ENCODE results near the gene SLC43A1. TPM values are rescaled to one million over a fixed set of nuclear protein-coding genes. Genes with fewer than 3 reads are reported as not detected.

The SLC43A1 gene
- polyA plus RNA-seq, 3 donors, result 5.4 to 6.2 (median 5.8) TPM

DNA sequence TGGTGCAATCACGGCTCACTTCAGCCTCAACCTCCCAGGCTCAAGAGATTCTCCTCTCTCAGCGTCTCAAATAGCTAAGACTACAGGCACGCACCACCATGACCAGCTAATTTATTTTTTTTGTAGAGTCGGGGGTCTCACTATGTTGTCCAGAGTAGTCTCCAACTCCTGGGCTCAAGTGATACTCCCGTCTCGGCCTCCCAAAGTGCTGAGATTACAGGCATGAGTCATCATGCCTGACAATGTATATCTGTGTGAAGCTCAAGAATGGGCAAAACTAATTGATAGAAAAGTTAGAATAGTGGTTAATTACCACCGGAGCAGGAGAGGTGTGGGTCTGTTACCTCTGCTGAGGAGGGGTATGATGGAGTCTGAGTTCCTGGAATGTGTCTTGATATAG is 79.5 kb downstream of the SLC43A1 start:
- no peak overlapping the region for H3K4me3 Mint-ChIP-seq
- H3K4me2 ChIP-seq (replicated peaks; ENCODE audit: extremely low read depth, low read length, poor library complexity, severe bottlenecking), result no peak overlapping the region
- no peak overlapping the region for H2AFZ ChIP-seq (ENCODE audit: insufficient read depth, low read depth, low read length, poor library complexity, severe bottlenecking)
- H3K36me3 ChIP-seq (replicated peaks in 1 of 2; ENCODE audit: control insufficient read depth in 1 of 2, insufficient read depth in 2 of 2, low read length in 2 of 2), result no peaks in the 10 kb centered on the region
- TF ChIP-seq, protein P1, sequence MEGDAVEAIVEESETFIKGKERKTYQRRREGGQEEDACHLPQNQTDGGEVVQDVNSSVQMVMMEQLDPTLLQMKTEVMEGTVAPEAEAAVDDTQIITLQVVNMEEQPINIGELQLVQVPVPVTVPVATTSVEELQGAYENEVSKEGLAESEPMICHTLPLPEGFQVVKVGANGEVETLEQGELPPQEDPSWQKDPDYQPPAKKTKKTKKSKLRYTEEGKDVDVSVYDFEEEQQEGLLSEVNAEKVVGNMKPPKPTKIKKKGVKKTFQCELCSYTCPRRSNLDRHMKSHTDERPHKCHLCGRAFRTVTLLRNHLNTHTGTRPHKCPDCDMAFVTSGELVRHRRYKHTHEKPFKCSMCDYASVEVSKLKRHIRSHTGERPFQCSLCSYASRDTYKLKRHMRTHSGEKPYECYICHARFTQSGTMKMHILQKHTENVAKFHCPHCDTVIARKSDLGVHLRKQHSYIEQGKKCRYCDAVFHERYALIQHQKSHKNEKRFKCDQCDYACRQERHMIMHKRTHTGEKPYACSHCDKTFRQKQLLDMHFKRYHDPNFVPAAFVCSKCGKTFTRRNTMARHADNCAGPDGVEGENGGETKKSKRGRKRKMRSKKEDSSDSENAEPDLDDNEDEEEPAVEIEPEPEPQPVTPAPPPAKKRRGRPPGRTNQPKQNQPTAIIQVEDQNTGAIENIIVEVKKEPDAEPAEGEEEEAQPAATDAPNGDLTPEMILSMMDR (IDR thresholded peaks at IDR 0.05), result no peak
- H3K79me2 ChIP-seq (ENCODE audit: insufficient read depth, low read length), result no peaks in the 10 kb centered on the region
- no peaks in the 10 kb centered on the region for H3K9me3 ChIP-seq (replicated peaks in 1 of 2; ENCODE audit: control insufficient read depth in 1 of 2, insufficient read depth in 1 of 2, low read length in 2 of 2)
- H3K27ac ChIP-seq (ENCODE audit: low read depth in 1 of 2, low read length in 2 of 2), result no peak overlapping the region
- no peaks in the 10 kb centered on the region for H3K36me3 Mint-ChIP-seq
- no peaks in the 10 kb centered on the region for H4K20me1 ChIP-seq (ENCODE audit: insufficient read depth, low read length)
- no peak for DNase-seq
- peaks cover 44 to 46% of the 10 kb centered on the region in 2 donors for H3K4me1 ChIP-seq (ENCODE audit: control insufficient read depth in 1 of 2, insufficient read depth in 2 of 2, low read length in 2 of 2)
- no peak overlapping the region for H3K9ac ChIP-seq (ENCODE audit: insufficient read depth, low read length, poor library complexity, severe bottlenecking)
- intact Hi-C loops (cut with micrococcal nuclease), result no loop called here
- 100% methylated on average over 6 of the region's 7 CpGs for WGBS (ENCODE audit: insufficient coverage)
- peaks cover 0 to 5% (median 0%) of the 10 kb centered on the region in 7 donors for H3K9me3 Mint-ChIP-seq
- H3K4me1 Mint-ChIP-seq, result peaks cover 46% of the 10 kb centered on the region
- H3K27me3 ChIP-seq (ENCODE audit: control insufficient read depth in 2 of 2, insufficient read depth in 2 of 2, low read length in 2 of 2), result no peaks in the 10 kb centered on the region
- H3K4me3 ChIP-seq (replicated peaks in 1 of 3; ENCODE audit: low read depth in 2 of 3, low read length in 3 of 3), result no peak overlapping the region
- peak overlapping the region in 2 of 7 donors; percentile 18 to 25 for H3K27ac Mint-ChIP-seq
- peaks cover 0 to 5% (median 5%) of the 10 kb centered on the region in 3 donors for H3K27me3 Mint-ChIP-seq (ENCODE audit: low read depth in 3 of 3)

DNA sequence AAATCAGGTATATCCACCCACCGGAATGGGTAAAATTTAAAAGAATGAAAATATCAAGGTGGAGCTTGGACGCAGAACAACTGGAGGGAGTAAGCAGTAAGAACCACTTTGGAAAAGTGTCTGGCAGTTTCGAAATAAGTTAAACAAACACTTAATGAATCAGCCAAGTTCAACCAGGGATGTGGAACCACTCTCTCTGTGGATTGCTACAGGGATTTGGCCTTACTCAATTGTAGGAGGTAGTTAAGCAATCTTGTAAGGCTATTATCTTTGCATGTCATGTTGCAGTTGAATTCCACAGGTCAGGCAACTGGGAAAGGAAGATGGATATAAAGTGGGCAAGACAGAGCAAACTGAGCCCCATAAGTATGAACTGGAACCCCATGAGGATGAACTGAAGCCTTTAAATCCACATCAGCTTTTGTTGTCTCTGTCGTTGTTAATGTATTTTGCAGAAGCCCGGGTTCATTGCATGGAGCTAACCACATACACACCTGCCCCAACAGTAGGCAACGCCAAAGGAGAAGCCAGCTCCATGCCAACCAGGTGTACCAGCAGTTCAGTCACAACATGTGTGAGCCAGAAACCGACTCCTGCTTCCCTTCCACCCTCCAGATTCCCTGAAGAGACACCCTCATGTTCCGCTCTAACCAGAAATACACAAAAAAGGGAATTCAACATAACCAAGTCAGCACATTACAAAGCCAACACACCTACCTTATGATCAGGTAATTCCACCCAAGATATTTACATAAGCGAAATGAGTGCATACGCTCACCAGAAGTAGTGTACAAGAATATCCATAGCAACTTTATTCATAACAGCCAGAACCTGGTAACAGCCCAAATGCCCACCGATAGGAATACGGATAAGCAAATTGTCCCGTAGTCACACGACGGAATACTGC is 80.6 kb downstream of the SLC43A1 start:
- WGBS (ENCODE audit: insufficient coverage), result 60% methylated on average over 6 of the region's 15 CpGs
- Histone ChIP-seq H3K4me3 (replicated peaks in 1 of 3; ENCODE audit: low read depth in 2 of 3, low read length in 3 of 3) (peak overlapping the region in 1 of 3 experiments; percentile 17), H3K4me1 (ENCODE audit: control insufficient read depth in 1 of 2, insufficient read depth in 2 of 2, low read length in 2 of 2) (peaks cover 49% of the 10 kb centered on the region in 2 donors), H3K9ac (ENCODE audit: insufficient read depth, low read length, poor library complexity, severe bottlenecking) (no peak overlapping the region), H3K4me2 (replicated peaks; ENCODE audit: extremely low read depth, low read length, poor library complexity, severe bottlenecking) (peak overlapping the region; percentile 35), H3K9me3 (replicated peaks in 1 of 2; ENCODE audit: control insufficient read depth in 1 of 2, insufficient read depth in 1 of 2, low read length in 2 of 2) (no peaks in the 10 kb centered on the region), H3K79me2 (ENCODE audit: insufficient read depth, low read length) (no peaks in the 10 kb centered on the region), H3K27me3 (ENCODE audit: control insufficient read depth in 2 of 2, insufficient read depth in 2 of 2, low read length in 2 of 2) (no peaks in the 10 kb centered on the region), H2AFZ (ENCODE audit: insufficient read depth, low read depth, low read length, poor library complexity, severe bottlenecking) (no peak overlapping the region), H3K36me3 (replicated peaks in 1 of 2; ENCODE audit: control insufficient read depth in 1 of 2, insufficient read depth in 2 of 2, low read length in 2 of 2) (no peaks in the 10 kb centered on the region), H4K20me1 (ENCODE audit: insufficient read depth, low read length) (no peaks in the 10 kb centered on the region), H3K27ac (ENCODE audit: low read depth in 1 of 2, low read length in 2 of 2) (peak overlapping the region in 1 of 2 donors; percentile 76)
- TF ChIP-seq, protein P1 (IDR thresholded peaks at IDR 0.05), result no peak
- peak; percentile 79 to 96 (median 93) for DNase-seq
- peak overlapping the region; percentile 74 to 88 (median 80) for H3K27ac Mint-ChIP-seq
- H3K9me3 Mint-ChIP-seq, result peaks cover 0 to 5% (median 0%) of the 10 kb centered on the region in 7 donors
- H3K4me3 Mint-ChIP-seq, result peak overlapping the region in 1 of 2 donors; percentile 4
- peaks cover 50% of the 10 kb centered on the region for H3K4me1 Mint-ChIP-seq
- peaks cover 0 to 5% (median 5%) of the 10 kb centered on the region in 3 donors for H3K27me3 Mint-ChIP-seq (ENCODE audit: low read depth in 3 of 3)
- H3K36me3 Mint-ChIP-seq, result no peaks in the 10 kb centered on the region
- intact Hi-C loops (cut with micrococcal nuclease), result loop anchor here in 1 of 2 donors (1.0 kb wide), 1 partner anchor 10 kb away; no protein-coding TSS in a partner anchor

Small RNA genes within 50 kb of the gene (small RNA-seq; reads per million reads assigned to genes)
- gene RN7SL605P (ENCODE audit: insufficient read length, low read depth) (not detected), gene RNA5SP341 (ENCODE audit: insufficient read length, low read depth) (not detected)

Other genes starting within 250 kb of the SLC43A1 start
- gene TNKS1BP1, start 190.8 kb downstream of the SLC43A1 start, polyA plus RNA-seq, result 1 to 10 TPM in 1 of 3 donors, under 1 TPM in 2; 0.29 to 1.2 (median 0.50) TPM
- gene SSRP1, start 179.8 kb downstream of the SLC43A1 start, polyA plus RNA-seq, result 10 to 100 TPM in 2 of 3 donors, 1 to 10 TPM in 1; 9.8 to 34.7 (median 14.7) TPM
- not detected for gene P2RX3, start 177.3 kb downstream of the SLC43A1 start, polyA plus RNA-seq
- gene PRG3, start 134.6 kb downstream of the SLC43A1 start, polyA plus RNA-seq, result not detected
- gene PRG2, start 125.1 kb downstream of the SLC43A1 start, polyA plus RNA-seq, result 1 to 10 TPM in 1 of 3 donors, not detected in 2; 1.1 TPM
- 100 to 1,000 TPM in 2 of 3 donors, 10 to 100 TPM in 1; 82.4 to 116 (median 109) TPM for gene SLC43A3, start 88.6 kb downstream of the SLC43A1 start, polyA plus RNA-seq
- under 1 TPM; 0.40 to 0.53 (median 0.44) TPM for gene RTN4RL2, start 55.2 kb downstream of the SLC43A1 start, polyA plus RNA-seq
- 10 to 100 TPM; 30.4 to 62.1 (median 58.3) TPM for gene TIMM10, start 15.1 kb upstream of the SLC43A1 start, polyA plus RNA-seq
- gene SMTNL1, start 21.9 kb upstream of the SLC43A1 start, polyA plus RNA-seq, result not detected
- gene UBE2L6, start 52.0 kb upstream of the SLC43A1 start, polyA plus RNA-seq, result 100 to 1,000 TPM; 101 to 284 (median 268) TPM
- 10 to 100 TPM in 1 of 3 donors, 1 to 10 TPM in 2; 7.3 to 10.8 (median 8.5) TPM for gene SERPING1, start 82.0 kb upstream of the SLC43A1 start, polyA plus RNA-seq
- under 1 TPM in 2 of 3 donors, not detected in 1; 0.36 to 0.56 TPM for gene YPEL4, start 134.2 kb upstream of the SLC43A1 start, polyA plus RNA-seq
- gene CLP1, start 142.1 kb upstream of the SLC43A1 start, polyA plus RNA-seq, result 10 to 100 TPM in 2 of 3 donors, 1 to 10 TPM in 1; 7.6 to 17.9 (median 12.9) TPM
- gene ZDHHC5, start 152.4 kb upstream of the SLC43A1 start, polyA plus RNA-seq, result 10 to 100 TPM; 28.6 to 37.9 (median 31.8) TPM
- 10 to 100 TPM in 1 of 3 donors, 1 to 10 TPM in 2; 7.1 to 11.3 (median 9.2) TPM for gene MED19, start 196.5 kb upstream of the SLC43A1 start, polyA plus RNA-seq
- 10 to 100 TPM; 28.9 to 71.6 (median 52.9) TPM for gene TMX2, start 196.9 kb upstream of the SLC43A1 start, polyA plus RNA-seq
- gene SELENOH, start 225.8 kb upstream of the SLC43A1 start, polyA plus RNA-seq, result 100 to 1,000 TPM in 2 of 3 donors, 10 to 100 TPM in 1; 99.5 to 260 (median 206) TPM
- gene BTBD18, start 236.1 kb upstream of the SLC43A1 start, polyA plus RNA-seq, result under 1 TPM in 1 of 3 donors, not detected in 2; 0.10 TPM
- gene CTNND1, start 246.1 kb upstream of the SLC43A1 start, polyA plus RNA-seq, result 10 to 100 TPM; 10.8 to 36.0 (median 13.7) TPM